CD4-positive, CD25-positive, alpha-beta regulatory T cell (primary cell): ENCODE measurements around the gene MAP4K1. TPM values are rescaled to one million over a fixed set of nuclear protein-coding genes. Genes with fewer than 3 reads are reported as not detected.
A peak's percentile ranks its signal among the peaks of the same experiment; 100 is the strongest.
"Not testable (repeated sequence)": the region's sequence is repeated elsewhere in the genome, so short reads cannot be mapped to it uniquely, and the experiment has no call there.

Experiments
- ATAC-seq, 2 donors: fragments of 150-1000 bp; cut with Tn5 transposase; one replicate each; pipeline ENCODE4 v1.10.0; 2021; ENCODE audit warnings: low read depth in 2 of 2, moderate number of reproducible peaks in 2 of 2, moderate library complexity in 1 of 2
- DNase-seq, 3 donors: peaks; one replicate each; pipeline versions ENCODE4 v3.0.0 to v3.0.0-alpha.2; 2012 to 2022; ENCODE audit warnings: mixed read lengths in 1 of 3
- H3K27ac ChIP-seq: one replicate; pipeline ENCODE4 v1.7.0; 2013; ENCODE audit warnings: mild to moderate bottlenecking, low read length; ENCODE audit not compliant: insufficient read depth, poor library complexity, severe bottlenecking
- H3K27me3 ChIP-seq: one replicate; pipeline ENCODE4 v1.7.0; 2013; ENCODE audit warnings: low read length; ENCODE audit not compliant: control insufficient read depth, insufficient read depth
- H3K36me3 ChIP-seq: one replicate; pipeline ENCODE4 v1.7.0; 2013; ENCODE audit warnings: mild to moderate bottlenecking, low read length, moderate library complexity; ENCODE audit not compliant: control insufficient read depth, insufficient read depth
- H3K4me1 ChIP-seq: 2 replicates; pipeline ENCODE4 v1.7.0; 2013; ENCODE audit warnings: mild to moderate bottlenecking, low read length; ENCODE audit not compliant: insufficient read depth, control insufficient read depth, poor library complexity, severe bottlenecking
- H3K4me3 ChIP-seq: one replicate; pipeline ENCODE4 v1.7.0; 2013; ENCODE audit warnings: low read depth, mild to moderate bottlenecking, low read length, moderate library complexity
- H3K9me3 ChIP-seq, 2 experiments: 1 replicate in 1 of 2; 2 replicates in 1 of 2; pipeline ENCODE4 v1.7.0; 2013; ENCODE audit warnings: low read length in 2 of 2, mild to moderate bottlenecking in 1 of 2, moderate library complexity in 1 of 2; ENCODE audit not compliant: control insufficient read depth in 2 of 2
- H3K27ac Mint-ChIP-seq, 3 donors: one replicate each; pipeline ENCODE4 v1.8.0; 2020 to 2022; ENCODE audit warnings: mild to moderate bottlenecking in 3 of 3, mixed read lengths in 3 of 3, moderate library complexity in 2 of 3
- H3K27me3 Mint-ChIP-seq: one replicate; pipeline ENCODE4 v1.8.0; 2022; ENCODE audit warnings: mild to moderate bottlenecking, mixed read lengths
- H3K36me3 Mint-ChIP-seq: one replicate; pipeline ENCODE4 v1.8.0; 2020; ENCODE audit warnings: mixed read lengths
- H3K4me1 Mint-ChIP-seq, 4 donors: one replicate each; pipeline ENCODE4 v1.8.0; 2020 to 2022; ENCODE audit warnings: mixed read lengths in 4 of 4, mild to moderate bottlenecking in 1 of 4
- H3K4me3 Mint-ChIP-seq, 4 donors: one replicate each; pipeline ENCODE4 v1.8.0; 2020 to 2022; ENCODE audit warnings: mild to moderate bottlenecking in 4 of 4, mixed read lengths in 4 of 4, moderate library complexity in 3 of 4
- H3K9me3 Mint-ChIP-seq, 7 donors: one replicate each; pipeline ENCODE4 v1.8.0; 2020 to 2022; ENCODE audit warnings: mixed read lengths in 7 of 7, mild to moderate bottlenecking in 3 of 7, moderate library complexity in 2 of 7
- polyA plus RNA-seq, 4 donors: library from polyadenylated mRNA; unstranded; fragments of 300-500 nt; fragmentation: Illumina TruSeq; gene quantifications; one replicate each; pipeline ENCODE4 v1.2.3, GENCODE V29; 2021
- total RNA-seq: library from RNA; stranded (reverse); gene quantifications from one replicate; pipeline ENCODE4 v1.2.3, GENCODE V29; 2022

MAP4K1 gene
- total and polyA plus RNA-seq, 5 donors from 2014 or later, result 117 to 310 (median 157) TPM

DNA sequence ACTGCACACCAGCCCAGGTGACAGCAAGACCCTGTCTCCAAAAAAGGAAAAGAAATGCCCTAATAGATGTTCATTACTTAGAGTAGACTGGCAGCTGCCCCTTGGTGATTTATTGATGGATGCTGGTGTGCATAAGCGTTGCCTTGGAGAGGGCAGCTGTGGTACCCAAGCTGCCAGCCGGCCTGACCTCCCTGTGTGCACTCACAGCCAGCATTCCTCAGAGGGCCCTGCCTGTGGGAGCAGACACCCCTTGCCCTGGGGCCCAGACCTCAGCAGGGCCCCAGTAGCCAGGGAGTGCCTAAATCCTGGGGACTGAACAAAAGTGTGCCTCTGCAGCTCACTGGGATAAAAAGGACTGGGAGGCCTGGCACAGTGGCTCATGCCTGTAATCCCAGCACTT is 21.9 kb upstream of the MAP4K1 start:
- peaks cover 9% of the 10 kb centered on the region for H3K36me3 ChIP-seq
- Mint-ChIP-seq H3K27me3 (no peaks in the 10 kb centered on the region), H3K4me3 (no peak overlapping the region), H3K36me3 (peaks cover 6% of the 10 kb centered on the region), H3K4me1 (peaks cover 7 to 35% (median 17%) of the 10 kb centered on the region in 4 donors), H3K27ac (no peak overlapping the region), H3K9me3 (no peaks in the 10 kb centered on the region)
- no peaks in the 10 kb centered on the region for H3K9me3 ChIP-seq
- H3K4me3 ChIP-seq, result no peak overlapping the region
- peaks cover 28% of the 10 kb centered on the region for H3K4me1 ChIP-seq
- no peak overlapping the region for H3K27ac ChIP-seq
- no peak for DNase-seq
- H3K27me3 ChIP-seq, result no peaks in the 10 kb centered on the region
- no peak for ATAC-seq

DNA sequence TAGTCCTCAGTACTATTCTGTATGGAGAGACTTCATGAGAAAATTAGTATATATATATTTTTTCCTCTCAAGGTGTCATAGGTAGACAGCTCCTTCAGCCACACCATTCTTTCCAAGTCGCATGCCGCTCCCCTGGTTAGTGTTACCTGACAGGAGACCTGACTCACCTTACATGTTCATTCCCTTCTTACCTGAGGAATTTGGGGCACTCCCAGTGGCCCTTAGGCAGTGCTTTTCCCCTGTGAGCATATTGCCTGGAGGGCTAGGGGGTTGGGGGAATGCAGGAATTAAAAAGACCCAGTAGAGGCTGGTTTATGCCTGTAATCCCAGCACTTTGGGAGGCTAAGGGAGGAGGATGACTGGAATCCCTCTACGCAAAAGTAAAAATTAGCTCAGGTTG is 20.7 kb upstream of the MAP4K1 start:
- no peaks in the 10 kb centered on the region for H3K9me3 ChIP-seq
- no peaks in the 10 kb centered on the region for H3K9me3 Mint-ChIP-seq
- H3K27ac Mint-ChIP-seq, result no peak overlapping the region
- no peak for ATAC-seq
- H3K27me3 ChIP-seq, result no peaks in the 10 kb centered on the region
- no peak overlapping the region for H3K4me3 ChIP-seq
- DNase-seq, result no peak
- H3K27me3 Mint-ChIP-seq, result no peaks in the 10 kb centered on the region
- H3K4me3 Mint-ChIP-seq, result no peak overlapping the region
- H3K4me1 Mint-ChIP-seq, result peaks cover 11 to 39% (median 20%) of the 10 kb centered on the region in 4 donors
- H3K27ac ChIP-seq, result no peak overlapping the region
- peaks cover 9% of the 10 kb centered on the region for H3K36me3 ChIP-seq
- H3K4me1 ChIP-seq, result peaks cover 32% of the 10 kb centered on the region
- peaks cover 9% of the 10 kb centered on the region for H3K36me3 Mint-ChIP-seq

DNA sequence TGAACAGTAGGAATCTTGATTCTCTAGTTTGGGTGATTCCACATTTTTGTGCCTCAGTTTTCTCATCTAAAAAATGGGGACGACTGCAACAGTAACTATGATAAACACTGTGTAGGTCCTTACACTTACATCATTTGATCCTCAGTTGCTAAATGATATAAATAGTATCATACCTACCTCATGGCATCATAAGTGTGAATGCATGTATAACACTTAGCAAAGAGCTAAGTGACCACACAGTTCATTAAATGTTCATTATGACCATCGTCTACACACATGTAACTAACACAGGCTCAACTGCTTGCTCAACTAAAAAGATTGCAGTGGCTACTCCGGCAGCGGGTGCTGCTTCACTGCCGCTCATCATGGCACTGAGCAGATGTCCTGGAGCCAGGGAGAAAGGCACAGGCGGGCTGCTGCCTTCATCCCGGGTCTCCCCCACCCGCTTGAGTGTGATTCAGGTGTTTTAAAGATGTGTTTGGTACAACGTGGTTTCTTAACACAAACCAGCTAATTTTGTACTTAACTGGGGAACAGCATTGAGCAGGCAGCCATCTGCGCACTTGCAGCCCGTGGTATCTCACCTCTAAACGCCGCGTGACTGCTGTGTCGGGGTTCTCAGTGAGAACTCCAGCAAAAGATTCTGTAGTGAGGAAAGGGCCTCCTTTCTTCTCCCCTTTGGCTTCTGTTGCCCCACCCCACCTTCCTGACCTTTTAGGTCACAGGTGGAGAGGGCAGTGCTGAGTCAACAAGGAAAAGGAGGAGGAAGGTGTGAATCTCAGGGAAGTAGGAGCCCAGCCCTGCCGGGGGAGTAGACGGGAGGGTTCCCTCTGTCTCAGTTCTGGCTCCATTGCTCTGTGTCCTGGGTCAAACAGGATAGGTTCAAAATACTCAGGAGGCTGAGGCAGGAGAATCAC is 18.0 kb upstream of the MAP4K1 start:
- DNase-seq, result no peak
- peaks cover 11 to 39% (median 21%) of the 10 kb centered on the region in 4 donors for H3K4me1 Mint-ChIP-seq

DNA sequence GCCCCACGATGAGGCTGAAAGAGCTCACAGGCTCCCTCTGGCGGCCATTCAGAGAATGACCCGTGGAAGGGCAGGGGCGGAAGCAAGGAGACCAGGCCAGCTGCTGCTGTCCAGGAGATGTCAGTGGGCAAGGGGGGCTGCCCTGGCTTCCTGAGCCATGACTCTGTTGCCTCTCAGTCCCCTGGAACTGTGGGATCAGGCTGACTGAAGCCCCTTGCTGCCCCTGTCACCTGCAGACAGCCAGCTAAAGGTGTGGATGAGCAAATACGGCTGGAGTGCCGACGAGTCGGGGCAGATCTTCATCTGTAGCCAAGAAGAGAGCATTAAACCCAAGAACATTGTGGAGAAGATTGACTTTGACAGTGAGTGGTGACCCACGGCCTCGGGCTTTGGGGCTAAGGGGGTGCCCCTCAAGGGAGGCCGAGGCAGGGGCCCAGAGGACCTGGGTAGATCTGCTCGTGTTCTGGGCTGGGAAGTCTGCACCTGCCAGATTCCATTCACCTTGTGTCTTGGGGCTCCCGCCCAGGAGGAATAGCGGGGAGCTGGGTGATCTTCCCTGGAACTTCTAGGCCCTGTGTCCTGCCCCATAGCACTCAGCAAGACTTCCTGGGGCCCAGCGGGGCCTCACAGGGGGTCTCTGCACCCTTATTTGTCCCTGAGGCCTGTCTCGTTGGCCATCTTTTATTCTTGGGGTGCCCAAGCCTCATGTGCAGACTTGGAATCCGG is 17.2 kb upstream of the MAP4K1 start:
- Mint-ChIP-seq H3K27ac (peak overlapping the region; percentile 89 to 97 (median 92)), H3K36me3 (peaks cover 22% of the 10 kb centered on the region), H3K4me3 (peak overlapping the region; percentile 2 to 73 (median 22)), H3K27me3 (no peaks in the 10 kb centered on the region), H3K4me1 (peaks cover 11 to 39% (median 21%) of the 10 kb centered on the region in 4 donors), H3K9me3 (no peaks in the 10 kb centered on the region)
- no peaks in the 10 kb centered on the region for H3K27me3 ChIP-seq
- DNase-seq (peak; percentile 66 to 71 (median 67)), ATAC-seq (no peak)
- peaks cover 28% of the 10 kb centered on the region for H3K36me3 ChIP-seq
- H3K4me1 ChIP-seq, result peaks cover 32% of the 10 kb centered on the region
- H3K4me3 ChIP-seq, result no peak overlapping the region
- peak overlapping the region; percentile 37 for H3K27ac ChIP-seq
- H3K9me3 ChIP-seq, result no peaks in the 10 kb centered on the region

More for the DNA sequence above, 18.0 kb upstream of the MAP4K1 start:
- peaks cover 32% of the 10 kb centered on the region for H3K4me1 ChIP-seq
- no peak for ATAC-seq
- Mint-ChIP-seq H3K27ac (peak overlapping the region in 1 of 3 donors; percentile 42), H3K9me3 (no peaks in the 10 kb centered on the region), H3K36me3 (peaks cover 22% of the 10 kb centered on the region), H3K27me3 (no peaks in the 10 kb centered on the region), H3K4me3 (no peak overlapping the region)
- H3K27me3 ChIP-seq, result no peaks in the 10 kb centered on the region
- no peaks in the 10 kb centered on the region for H3K9me3 ChIP-seq
- peaks cover 25% of the 10 kb centered on the region for H3K36me3 ChIP-seq
- no peak overlapping the region for H3K4me3 ChIP-seq
- H3K27ac ChIP-seq, result peak overlapping the region; percentile 70

DNA sequence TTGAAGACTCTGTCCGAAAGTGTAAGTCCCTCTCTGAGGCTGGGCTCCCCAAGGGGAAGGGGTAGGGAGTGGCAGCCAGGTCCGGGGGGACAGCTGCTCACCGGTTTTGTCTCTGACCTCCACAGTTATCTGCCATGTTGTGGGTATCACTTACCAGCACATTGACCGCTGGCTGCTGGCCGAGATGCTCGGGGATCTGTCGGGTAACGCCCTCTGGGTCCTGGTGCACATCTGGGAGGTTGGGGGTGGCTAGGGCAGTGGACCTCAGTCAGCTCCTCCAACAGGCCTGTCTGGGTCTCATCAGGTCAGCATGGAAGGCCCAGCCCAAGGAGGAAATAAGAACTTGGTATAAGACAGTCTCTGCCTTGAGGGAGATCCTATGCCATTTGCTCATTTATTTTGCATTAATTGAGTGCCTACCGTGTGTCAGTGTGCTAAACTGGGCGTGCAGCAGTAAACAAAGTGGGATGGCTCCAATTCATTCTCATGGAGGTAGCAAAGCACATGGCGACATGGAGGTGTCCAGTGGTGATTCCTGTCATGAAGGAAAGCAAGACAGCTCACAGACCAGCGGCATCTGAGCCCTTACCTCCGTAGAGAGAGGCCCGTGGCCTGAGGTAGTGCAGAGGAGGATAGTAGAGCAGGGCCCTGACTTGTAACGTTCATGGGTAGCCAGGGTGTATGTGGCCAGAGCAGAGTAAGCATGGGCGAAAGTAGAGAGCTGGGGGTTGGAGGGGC is 14.9 kb upstream of the MAP4K1 start:
- ATAC-seq (no peak), DNase-seq (no peak)
- no peak overlapping the region for H3K27ac ChIP-seq
- peak overlapping the region in 1 of 3 donors; percentile 81 for H3K27ac Mint-ChIP-seq
- H3K36me3 Mint-ChIP-seq, result peaks cover 31% of the 10 kb centered on the region
- no peaks in the 10 kb centered on the region for H3K9me3 Mint-ChIP-seq
- no peaks in the 10 kb centered on the region for H3K27me3 Mint-ChIP-seq
- H3K36me3 ChIP-seq, result peaks cover 47% of the 10 kb centered on the region
- H3K4me3 Mint-ChIP-seq, result peak overlapping the region in 1 of 4 donors; percentile 15
- peaks cover 32% of the 10 kb centered on the region for H3K4me1 ChIP-seq
- H3K4me3 ChIP-seq, result no peak overlapping the region
- H3K4me1 Mint-ChIP-seq, result peaks cover 11 to 38% (median 20%) of the 10 kb centered on the region in 4 donors
- H3K27me3 ChIP-seq, result no peaks in the 10 kb centered on the region
- H3K9me3 ChIP-seq, result no peaks in the 10 kb centered on the region

DNA sequence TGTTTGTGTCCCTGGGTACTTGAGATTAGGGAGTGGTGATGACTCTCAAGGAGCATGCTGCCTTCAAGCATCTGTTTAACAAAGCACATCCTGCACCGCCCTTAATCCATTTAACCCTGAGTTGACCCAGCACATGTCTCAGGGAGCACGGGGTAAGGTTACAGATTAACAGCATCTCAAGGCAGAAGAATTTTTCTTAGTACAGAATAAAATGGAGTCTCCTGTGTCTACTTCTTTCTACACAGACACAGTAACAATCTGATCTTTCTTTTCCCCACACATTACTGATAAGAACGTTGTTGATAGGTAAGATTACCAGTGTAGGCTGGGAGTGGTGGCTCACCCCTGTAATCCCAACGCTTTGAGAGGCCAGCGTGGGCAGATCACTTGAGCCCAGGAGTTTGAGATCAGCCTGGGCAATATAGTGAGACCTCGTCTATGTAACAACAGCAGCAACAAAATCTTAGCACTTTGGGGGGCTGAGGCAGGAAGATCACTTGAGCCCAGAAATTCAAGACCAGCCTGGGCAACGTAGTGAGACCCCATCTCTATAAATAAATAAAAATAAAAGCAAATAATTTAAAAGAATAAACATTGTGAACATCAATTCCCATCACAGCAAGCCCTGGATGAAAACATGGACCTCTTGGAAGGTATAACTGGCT is 14.2 kb upstream of the MAP4K1 start:
- not testable (repeated sequence) for H3K27me3 ChIP-seq, DNase-seq, H3K27ac ChIP-seq, ATAC-seq, H3K27me3 Mint-ChIP-seq, H3K9me3 Mint-ChIP-seq, H3K9me3 ChIP-seq, H3K4me3 Mint-ChIP-seq, H3K4me3 ChIP-seq
- Mint-ChIP-seq H3K36me3 (peaks cover 33% of the 10 kb centered on the region), H3K4me1 (peaks cover 9 to 31% (median 16%) of the 10 kb centered on the region in 4 donors), H3K27ac (peak overlapping the region in 1 of 3 donors; percentile 52)
- H3K4me1 ChIP-seq, result peaks cover 26% of the 10 kb centered on the region
- H3K36me3 ChIP-seq, result peaks cover 53% of the 10 kb centered on the region

DNA sequence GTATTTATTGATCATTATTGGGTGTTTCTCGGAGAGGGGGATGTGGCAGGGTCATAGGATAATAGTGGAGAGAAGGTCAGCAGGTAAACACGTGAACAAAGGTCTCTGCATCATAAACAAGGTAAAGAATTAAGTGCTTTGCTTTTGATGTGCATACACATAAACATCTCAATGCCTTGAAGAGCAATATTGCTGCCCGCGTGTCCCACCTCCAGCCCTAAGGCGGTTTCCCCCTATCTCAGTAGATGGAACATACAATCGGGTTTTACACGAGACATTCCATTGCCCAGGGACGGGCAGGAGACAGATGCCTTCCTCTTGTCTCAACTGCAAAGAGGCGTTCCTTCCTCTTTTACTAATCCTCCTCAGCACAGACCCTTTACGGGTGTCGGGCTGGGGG is 13.5 kb upstream of the MAP4K1 start:
- Mint-ChIP-seq H3K4me1 (peaks cover 5 to 25% (median 11%) of the 10 kb centered on the region in 4 donors), H3K36me3 (peaks cover 33% of the 10 kb centered on the region)
- H3K4me1 ChIP-seq, result peaks cover 20% of the 10 kb centered on the region
- H3K36me3 ChIP-seq, result peaks cover 59% of the 10 kb centered on the region
- not testable (repeated sequence) for H3K27ac Mint-ChIP-seq, H3K27me3 Mint-ChIP-seq, H3K4me3 Mint-ChIP-seq, ATAC-seq, H3K27me3 ChIP-seq, H3K9me3 ChIP-seq, H3K9me3 Mint-ChIP-seq, H3K4me3 ChIP-seq, H3K27ac ChIP-seq, DNase-seq
